HG02840 (cell line): ENCODE measurements around the gene AUTS2.

Source experiments
- ATAC-seq: cut with Tn5 transposase; IDR thresholded peaks from one replicate; pipeline ENCODE4 v1.9.1; 2021; ENCODE audit warnings: mild to moderate bottlenecking, moderate library complexity, moderate number of reproducible peaks; ENCODE audit not compliant: unreplicated experiment, low FRiP score

AUTS2 gene

GRCh38 chr7:69653806-69654205 lies 55.5 kb downstream of the AUTS2 start:
- ATAC-seq = no peak

GRCh38 chr7:69654381-69654780 lies 56.1 kb downstream of the AUTS2 start:
- ATAC-seq = no peak

DNA sequence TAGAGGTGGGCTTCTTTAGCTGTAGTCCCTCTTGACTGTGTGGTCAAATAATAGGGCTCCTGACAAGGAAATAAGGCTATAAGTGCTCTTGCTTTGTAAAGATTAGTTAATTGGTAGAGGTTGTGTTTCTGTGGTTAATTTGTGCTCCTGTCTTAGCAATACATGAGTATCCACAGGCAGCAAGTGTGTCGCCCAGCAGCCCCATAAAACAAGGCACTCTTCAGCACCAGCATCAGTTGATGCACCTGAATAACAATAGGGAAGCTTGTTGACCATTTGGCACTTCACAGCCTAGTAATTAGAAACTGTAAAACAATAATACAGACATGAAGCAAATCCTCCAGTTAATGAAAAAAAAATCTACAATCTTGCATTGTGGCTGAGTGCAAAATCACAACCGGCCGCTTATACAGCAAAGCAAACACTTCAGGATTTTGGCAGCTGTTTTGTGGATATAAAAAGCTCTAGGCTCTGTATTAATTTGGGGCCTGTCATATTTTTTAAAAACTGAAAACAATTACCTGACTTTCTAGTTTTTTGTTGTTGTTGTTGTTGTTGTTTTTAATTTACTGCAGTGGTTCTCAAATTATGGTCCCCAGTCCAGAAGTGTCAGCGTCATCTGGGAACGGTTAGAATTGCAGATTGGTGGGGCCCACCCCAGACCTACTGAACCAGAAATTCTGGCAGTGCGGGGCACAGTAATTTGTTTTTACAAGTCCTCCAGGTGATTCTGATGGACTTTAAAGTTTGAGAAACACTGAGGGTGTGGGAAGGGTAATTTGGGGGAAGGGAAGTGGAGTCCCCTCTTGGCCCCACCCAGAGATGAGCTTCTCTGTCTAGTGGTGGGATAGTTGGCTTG lies 56.8 kb downstream of the AUTS2 start:
- no peak for ATAC-seq

GRCh38 chr7:69656077-69656476 lies 57.8 kb downstream of the AUTS2 start:
- ATAC-seq = no peak

DNA sequence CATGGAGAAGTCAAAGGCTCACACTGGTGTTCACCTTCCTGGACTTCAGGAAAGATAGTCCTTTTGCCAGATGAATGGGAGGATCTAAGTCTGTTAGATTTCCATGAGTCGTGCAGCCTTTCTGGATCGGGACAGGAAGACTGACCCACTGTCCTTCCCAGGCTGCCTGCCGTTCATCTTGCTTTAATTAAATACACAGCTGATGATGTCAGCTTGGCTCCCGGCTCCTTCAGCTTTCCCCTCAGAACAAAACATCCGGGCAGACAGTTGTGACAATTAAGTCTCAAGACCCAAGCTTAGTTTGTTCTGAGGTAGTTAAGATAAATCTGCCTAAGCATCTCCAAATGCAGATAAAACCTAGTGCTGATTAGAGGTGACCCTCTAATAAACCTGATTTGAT lies 58.6 kb downstream of the AUTS2 start:
- ATAC-seq = no peak

GRCh38 chr7:69657331-69657730 lies 59.1 kb downstream of the AUTS2 start:
- ATAC-seq = no peak

DNA sequence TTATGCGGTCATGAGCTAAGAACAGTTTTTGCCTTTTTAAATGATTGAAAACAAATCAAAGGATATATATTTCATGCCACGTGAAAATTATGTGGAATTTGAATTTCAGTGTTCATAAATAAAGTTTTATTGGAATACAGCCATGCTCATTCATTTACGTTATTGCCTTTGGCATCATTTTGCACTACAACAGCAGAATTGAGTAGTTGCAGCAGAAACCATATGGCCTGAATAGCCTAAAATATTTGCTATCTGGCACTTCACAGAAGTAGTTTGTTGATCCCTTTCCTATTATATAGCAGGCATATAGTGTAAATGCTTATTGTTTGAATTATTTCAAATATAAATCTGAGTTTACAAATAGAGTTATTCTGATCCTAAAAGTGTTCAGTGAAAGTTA lies 59.7 kb downstream of the AUTS2 start:
- no peak for ATAC-seq

DNA sequence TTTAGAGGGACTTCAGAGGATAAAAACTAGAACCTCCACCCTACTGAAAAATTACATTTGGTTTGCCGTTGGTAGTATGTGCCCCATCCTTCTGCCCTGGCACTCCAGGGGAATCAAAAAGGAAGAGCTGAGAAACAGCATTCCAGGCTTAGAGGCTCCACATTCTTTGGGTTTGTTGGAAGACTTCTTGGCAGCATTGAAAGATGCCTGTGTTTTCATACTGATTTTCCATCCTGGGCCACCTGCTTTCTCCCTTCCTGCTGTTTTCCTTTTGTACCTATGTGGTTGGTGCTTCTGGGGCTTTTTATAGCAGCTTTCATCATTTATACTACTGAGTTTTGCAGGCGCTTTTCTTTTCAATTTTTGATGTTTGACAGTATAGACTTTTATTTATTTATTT lies 61.7 kb downstream of the AUTS2 start:
- no peak for ATAC-seq

- ATAC-seq = no peak
Measured at GRCh38 chr7:69661342-69661741, 63.1 kb downstream of the AUTS2 start.

- no peak for ATAC-seq
Measured at GRCh38 chr7:69663911-69664832, 65.9 kb downstream of the AUTS2 start.

DNA sequence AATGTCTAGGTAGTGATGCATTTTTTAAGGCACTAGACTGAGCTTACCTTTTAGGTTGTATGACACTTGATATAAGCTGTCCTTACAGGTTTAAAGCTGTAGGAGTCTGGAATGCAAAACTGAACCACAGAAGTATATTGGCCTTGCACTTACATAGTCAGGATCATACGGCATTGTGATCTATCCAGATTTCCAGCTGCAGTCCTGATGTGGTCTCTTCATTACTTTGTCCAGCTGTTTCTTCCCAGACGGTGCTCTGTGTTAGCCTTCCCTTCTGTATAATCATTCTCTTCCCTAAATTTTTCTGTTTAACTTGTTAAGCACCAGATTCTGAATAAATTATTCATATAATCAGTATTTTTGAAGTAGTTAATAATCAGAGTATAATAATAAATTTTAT lies 67.1 kb downstream of the AUTS2 start:
- ATAC-seq = no peak

- ATAC-seq = no peak
Measured at GRCh38 chr7:69668339-69668870, 70.1 kb downstream of the AUTS2 start.

GRCh38 chr7:69670701-69671100 lies 72.4 kb downstream of the AUTS2 start:
- ATAC-seq = no peak

DNA sequence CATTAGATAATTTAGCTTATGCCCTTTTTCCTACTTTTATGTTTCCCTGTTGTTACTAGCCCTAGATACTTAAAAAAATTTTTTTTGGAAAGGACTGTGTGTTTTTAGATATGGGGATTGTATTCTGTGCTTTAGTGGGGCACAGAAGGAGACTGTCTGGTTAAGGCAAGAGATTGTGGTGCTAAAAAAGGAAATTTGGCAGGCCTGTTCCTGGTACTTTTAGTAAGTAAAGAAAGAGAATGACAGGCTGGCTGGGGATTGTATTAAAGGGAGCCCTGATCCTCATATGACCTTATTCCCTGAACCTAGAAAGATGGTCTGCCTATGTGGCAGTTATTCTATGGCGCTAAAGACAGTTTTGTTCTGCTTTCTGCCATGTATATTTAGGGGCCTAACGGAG lies 74.8 kb downstream of the AUTS2 start:
- ATAC-seq = no peak

GRCh38 chr7:69674701-69675182 lies 76.5 kb downstream of the AUTS2 start:
- ATAC-seq = peak; percentile 80

GRCh38 chr7:69676247-69676646 lies 78.0 kb downstream of the AUTS2 start:
- ATAC-seq = no peak

DNA sequence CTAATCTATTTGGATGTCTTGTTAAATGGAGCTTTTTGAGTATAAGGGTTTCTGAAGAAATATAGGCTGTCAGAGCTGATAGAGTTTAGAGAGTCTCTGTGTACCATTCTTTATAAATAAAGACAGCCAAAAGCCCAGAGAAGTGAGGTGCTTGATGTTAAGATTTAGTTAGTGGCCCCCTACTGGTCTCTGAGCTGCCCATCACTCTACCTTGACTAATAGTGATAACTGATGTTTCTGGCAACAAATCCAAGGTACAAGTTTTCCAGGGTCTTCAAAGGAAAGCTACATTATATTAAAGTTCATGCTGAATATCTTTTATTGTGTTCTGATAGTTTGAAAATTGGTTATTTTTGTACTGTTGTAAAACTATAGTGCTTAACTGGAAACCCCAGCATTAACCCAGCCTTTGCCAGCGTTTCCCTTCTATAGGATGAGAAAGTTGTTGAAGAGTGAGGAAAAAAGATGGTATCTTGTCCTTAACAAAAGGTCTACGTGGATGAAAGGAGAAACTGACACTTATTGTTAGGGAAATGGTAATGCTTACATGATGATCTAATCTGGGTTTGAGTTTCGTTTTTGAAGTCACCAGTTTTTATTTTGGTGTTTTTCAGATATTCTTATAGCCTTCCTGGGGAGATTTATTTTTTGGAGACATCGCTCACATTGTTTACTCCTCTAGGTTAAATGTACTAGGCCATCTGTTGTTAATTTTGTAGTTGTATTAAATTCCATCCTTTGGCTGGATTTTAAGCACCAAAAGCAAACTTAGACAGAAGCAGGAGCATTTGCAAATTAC lies 79.0 kb downstream of the AUTS2 start:
- no peak for ATAC-seq

DNA sequence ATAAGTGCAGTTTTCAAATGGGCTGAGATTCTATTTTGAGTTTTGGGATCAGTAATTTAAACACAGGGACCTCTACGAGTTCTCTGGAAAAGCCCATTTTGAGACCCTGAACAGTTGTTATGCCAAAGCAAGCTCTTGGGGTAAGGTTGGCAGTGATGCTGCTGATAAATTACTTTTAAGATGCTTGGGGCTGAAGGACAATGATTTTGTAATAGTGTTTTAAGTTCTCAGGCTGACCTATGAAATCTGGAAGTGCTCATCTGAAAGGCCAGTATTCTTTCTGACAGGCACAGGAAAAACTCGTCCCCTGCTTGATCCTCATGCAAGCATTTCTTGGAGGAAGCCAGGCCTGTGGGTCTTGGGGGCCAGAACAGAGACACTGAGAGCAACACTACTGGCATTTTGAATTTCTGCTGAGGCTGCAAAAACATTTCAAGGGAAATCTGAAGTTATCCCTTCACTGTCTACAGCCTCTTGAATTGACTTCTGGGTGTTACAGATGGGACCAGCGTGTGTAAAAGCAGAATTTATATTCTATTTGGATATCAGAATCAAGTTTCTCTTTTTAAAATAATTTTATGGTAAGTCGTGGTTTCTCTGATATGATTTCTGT lies 79.7 kb downstream of the AUTS2 start:
- no peak for ATAC-seq

DNA sequence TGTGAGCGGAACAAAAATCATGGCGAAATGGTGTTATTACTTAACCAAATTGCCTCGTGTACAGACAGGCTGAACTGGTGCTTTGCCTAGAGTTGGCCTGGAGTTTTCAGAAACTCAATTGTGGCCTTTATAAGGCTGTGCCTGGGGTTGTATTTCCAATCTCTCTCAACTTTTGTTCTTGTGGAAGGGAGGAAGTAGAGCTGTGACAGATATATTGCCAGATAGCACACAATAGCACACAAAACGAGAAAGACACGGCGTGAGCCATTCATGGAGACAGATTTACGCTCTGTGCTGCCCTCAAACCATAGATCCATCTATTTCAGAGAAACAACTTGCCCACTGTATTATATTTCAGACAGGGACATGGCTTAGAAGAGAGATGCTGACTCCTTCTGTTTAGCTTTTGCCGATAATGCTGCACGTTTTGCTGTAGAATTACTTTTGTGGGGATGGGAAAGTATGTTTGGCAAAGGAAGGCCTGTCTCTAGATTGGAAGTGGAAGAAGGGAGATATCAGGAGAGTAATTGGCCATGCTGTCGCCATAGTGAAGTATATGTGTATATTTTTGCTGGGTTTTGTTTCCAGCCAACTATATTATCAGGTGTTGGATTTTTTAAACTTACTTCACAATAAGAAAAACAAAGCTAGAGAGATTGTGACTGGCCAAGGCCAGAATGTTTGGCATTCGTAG lies 80.4 kb downstream of the AUTS2 start:
- ATAC-seq = no peak
